HepG2 (cell line): ENCODE measurements around the gene TFDP1. TPM values are rescaled to one million over a fixed set of nuclear protein-coding genes. Genes with fewer than 3 reads are reported as not detected.

ENCODE experiments used
- CHD4 ChIP-seq: fragments of 200-600 bp; sonication (generic); IDR thresholded peaks from 2 replicates; pipeline ENCODE4 v1.7.0; 2017; ENCODE audit warnings: mild to moderate bottlenecking, low read length, borderline replicate concordance
- E2F5 ChIP-seq: sonication (generic); formaldehyde crosslinking; conservative IDR thresholded peaks from 2 replicates; pipeline ENCODE4 v1.4.0; 2020; ENCODE audit warnings: missing genetic modification reagents
- GMEB1 ChIP-seq: sonication (generic); formaldehyde crosslinking; IDR thresholded peaks from 2 replicates; pipeline ENCODE4 v1.5.1; 2020; ENCODE audit warnings: missing genetic modification reagents, mild to moderate bottlenecking, borderline replicate concordance
- KLF13 ChIP-seq: sonication (generic); formaldehyde crosslinking; IDR thresholded peaks from 2 replicates; pipeline ENCODE4 v1.4.0; 2020; ENCODE audit warnings: mild to moderate bottlenecking, missing genetic modification reagents
- NFYC ChIP-seq: IDR thresholded peaks from 2 replicates; pipeline ENCODE4 v1.6.1; 2016; ENCODE audit warnings: missing genetic modification reagents, missing compliant biosample characterization
- PCBP2 ChIP-seq: fragments of 200-400 bp; formaldehyde crosslinking; optimal IDR thresholded peaks from 2 replicates; pipeline ENCODE3; 2018; ENCODE audit warnings: low read length, low read depth; ENCODE audit not compliant: poor library complexity, severe bottlenecking
- REST ChIP-seq, 2 experiments: IDR thresholded peaks; 2 replicates each; pipeline ENCODE4 v1.6.1; 2011 to 2012; ENCODE audit warnings: low read length in 2 of 2, borderline replicate concordance in 1 of 2, low read depth in 1 of 2, mild to moderate bottlenecking in 1 of 2, moderate library complexity in 1 of 2
- SATB2 ChIP-seq: sonication (generic); formaldehyde crosslinking; IDR thresholded peaks from 2 replicates; pipeline ENCODE4 v1.5.0; 2020; ENCODE audit warnings: missing genetic modification reagents
- SYNCRIP ChIP-seq: fragments of 200-400 bp; formaldehyde crosslinking; IDR thresholded peaks from 2 replicates; pipeline ENCODE4 v1.6.1; 2018; ENCODE audit warnings: mild to moderate bottlenecking, low read depth, low read length; ENCODE audit not compliant: insufficient read depth
- TAF1 ChIP-seq: sonication (generic); formaldehyde crosslinking; IDR thresholded peaks from 2 replicates; pipeline ENCODE4 v1.4.0; 2020; ENCODE audit warnings: missing genetic modification reagents
- TCF7 ChIP-seq: sonication (generic); IDR thresholded peaks from 2 replicates; pipeline ENCODE4 v1.6.1; 2016; ENCODE audit warnings: antibody characterized with exemption, low read depth
- ZNF142 ChIP-seq: sonication (generic); formaldehyde crosslinking; IDR thresholded peaks from 2 replicates; pipeline ENCODE4 v1.4.0; 2020; ENCODE audit warnings: missing genetic modification reagents
- ZNF230 ChIP-seq: sonication (generic); formaldehyde crosslinking; IDR thresholded peaks from 2 replicates; pipeline ENCODE4 v1.4.0; 2020; ENCODE audit warnings: mild to moderate bottlenecking, missing genetic modification reagents
- ZNF451 ChIP-seq: sonication (generic); formaldehyde crosslinking; IDR thresholded peaks from 2 replicates; pipeline ENCODE4 v1.5.0; 2020; ENCODE audit warnings: mild to moderate bottlenecking, missing genetic modification reagents
- ZNF740 ChIP-seq: sonication (generic); formaldehyde crosslinking; IDR thresholded peaks from 2 replicates; pipeline ENCODE4 v1.4.0; 2020; ENCODE audit warnings: missing genetic modification reagents
- polyA plus RNA-seq, 8 experiments: library from polyadenylated mRNA; depleted of rRNA in 3 of 8; stranded (reverse) in 7 of 8; unstranded in 1 of 8; fragments of >200 nt; fragmentation: Illumina TruSeq in 4 of 8; extraction: Trizol in 4 of 8; gene quantifications; 2 replicates each; pipeline versions ENCODE4 v1.2.1 to v1.2.3, GENCODE V29; 2011 to 2016; ENCODE audit warnings: low read depth in 4 of 8, missing spikeins in 1 of 8, mixed read lengths in 1 of 8; ENCODE audit not compliant: insufficient read depth in 1 of 8
- total RNA-seq, 5 experiments: library from RNA; depleted of rRNA; stranded (reverse); fragments of >200 nt; fragmentation: Illumina TruSeq; extraction: Trizol; gene quantifications; 2 replicates each; pipeline ENCODE4 v1.2.3, GENCODE V29; 2016; ENCODE audit warnings: low read depth in 1 of 5

TFDP1 gene
- total and polyA plus RNA-seq, 2 of the 13 experiments (the other 11 are each of a cell fraction or from before 2014, with no cell fraction given): 38.0 to 84.2 TPM

- TF ChIP-seq ZNF142 (CRISPR knock-in tag): no peak
- TF ChIP-seq KLF13: no peak
- TF ChIP-seq CHD4: no peak
- TF ChIP-seq ZNF740 (CRISPR knock-in tag): no peak; the same call in 1 of the 2 replicates
- TF ChIP-seq ZNF451 (CRISPR knock-in tag): no peak
- TF ChIP-seq REST (IDR thresholded peaks at IDR 0.05; ENCODE audit: borderline replicate concordance in 1 of 2, low read depth in 1 of 2, low read length in 2 of 2): no peak
- no peak for TF ChIP-seq E2F5 (CRISPR knock-in tag)
- no peak for TF ChIP-seq NFYC (CRISPR knock-in tag)
- no peak for TF ChIP-seq ZNF230
- no peak for TF ChIP-seq PCBP2
- TF ChIP-seq SATB2: no peak
- TF ChIP-seq TAF1 (CRISPR knock-in tag): no peak
- TF ChIP-seq TCF7: no peak
- TF ChIP-seq SYNCRIP: no peak
- 0 out of 2 replicates have a peak, but pooled peaks have one; percentile 14 for TF ChIP-seq GMEB1
Measured at GRCh38 chr13:113582841-113583631, 1.5 kb upstream of the TFDP1 start (continued).
